CD4-positive, alpha-beta T cell treated with Interleukin-4 for 4 hours (primary cell): Measurements from ENCODE around the gene INCA1.

Source experiments
- DNase-seq: peaks from one replicate; pipeline ENCODE4 v3.0.0-alpha.2; 2020

The INCA1 gene

GRCh38 chr17:4969551-4970173 is 27.7 kb downstream of the INCA1 start:
- no peak for DNase-seq

- peak; percentile 37 for DNase-seq
Measured at GRCh38 chr17:4969047-4969550, 28.2 kb downstream of the INCA1 start.

- no peak for DNase-seq
Measured at GRCh38 chr17:4968486-4969046, 28.8 kb downstream of the INCA1 start.

- peak; percentile 95 for DNase-seq
Measured at GRCh38 chr17:4967539-4968485, 29.5 kb downstream of the INCA1 start, which contains the start of gene SPAG7. Gene SPAG7, minus strand, starts transcription at chr17:4967817. Its CDS starts 13 bp downstream, at chr17:4967804.

GRCh38 chr17:4966844-4967538 is 30.3 kb downstream of the INCA1 start:
- DNase-seq = peak; percentile 100

GRCh38 chr17:4965311-4965986 is 31.9 kb downstream of the INCA1 start:
- DNase-seq = no peak

- DNase-seq = no peak
Measured at GRCh38 chr17:4960279-4960922, 36.9 kb downstream of the INCA1 start.

GRCh38 chr17:4959261-4959965 is 37.9 kb downstream of the INCA1 start:
- DNase-seq = no peak

- DNase-seq = no peak
Measured at GRCh38 chr17:4958102-4958501, 39.2 kb downstream of the INCA1 start.

GRCh38 chr17:4956493-4957061 is 40.7 kb downstream of the INCA1 start:
- DNase-seq = peak; percentile 40

- DNase-seq = no peak
Measured at GRCh38 chr17:4955091-4955490, 42.2 kb downstream of the INCA1 start.

- no peak for DNase-seq
Measured at GRCh38 chr17:4953451-4953961, 43.8 kb downstream of the INCA1 start.

GRCh38 chr17:4951486-4951885 is 45.8 kb downstream of the INCA1 start:
- no peak for DNase-seq

GRCh38 chr17:4950746-4951204 is 46.5 kb downstream of the INCA1 start, which contains the start of gene ENO3:
Gene ENO3, plus strand, starts transcription at chr17:4951119. Its CDS starts 711 bp downstream, at chr17:4951830.
- no peak for DNase-seq

GRCh38 chr17:4950075-4950745 is 47.1 kb downstream of the INCA1 start:
- no peak for DNase-seq

- DNase-seq = peak; percentile 91
Measured at GRCh38 chr17:4949321-4950074, 47.8 kb downstream of the INCA1 start.

GRCh38 chr17:4948931-4949320 is 48.4 kb downstream of the INCA1 start:
- peak; percentile 80 for DNase-seq

- peak; percentile 96 for DNase-seq
Measured at GRCh38 chr17:4948166-4948930, 49.0 kb downstream of the INCA1 start, which contains the start of gene PFN1. Gene PFN1, minus strand, starts transcription at chr17:4948530. Its CDS starts 136 bp downstream, at chr17:4948394.
